MM.1S (cell line): ENCODE data around the gene UNC119.

Experiments used
- DNase-seq: peaks from one replicate; pipeline ENCODE4 v3.0.0-alpha.2; 2015
- H2AFZ ChIP-seq: fragments of 300-600 bp; sonication (generic); 2 replicates; pipeline ENCODE4 v1.6.0; 2016; ENCODE audit warnings: antibody characterized with exemption, low read length
- H3F3A ChIP-seq: fragments of 300-600 bp; sonication (generic); 2 replicates; pipeline ENCODE4 v1.6.1; 2016; ENCODE audit warnings: mild to moderate bottlenecking, antibody characterized with exemption, low read length, moderate library complexity, mixed read lengths; ENCODE audit not compliant: insufficient read depth
- H3K27ac ChIP-seq: fragments of 300-600 bp; sonication (generic); 2 replicates; pipeline ENCODE4 v1.5.1; 2016; ENCODE audit warnings: mild to moderate bottlenecking, low read length
- H3K27me3 ChIP-seq: fragments of 300-600 bp; sonication (generic); replicated peaks from 2 replicates; pipeline ENCODE4 v1.6.0; 2016; ENCODE audit warnings: low read length; ENCODE audit not compliant: insufficient read depth
- H3K36me3 ChIP-seq: fragments of 300-600 bp; sonication (generic); replicated peaks from 2 replicates; pipeline ENCODE4 v1.6.1; 2016; ENCODE audit warnings: mild to moderate bottlenecking, low read length, mixed read lengths; ENCODE audit not compliant: insufficient read depth
- H3K4me1 ChIP-seq: fragments of 300-600 bp; sonication (generic); 2 replicates; pipeline ENCODE4 v1.6.1; 2016; ENCODE audit warnings: low read length, mixed read lengths
- H3K4me2 ChIP-seq: fragments of 300-600 bp; sonication (generic); 2 replicates; pipeline ENCODE4 v1.6.0; 2016; ENCODE audit warnings: low read depth, low read length
- H3K4me3 ChIP-seq: fragments of 300-600 bp; sonication (generic); 2 replicates; pipeline ENCODE4 v1.5.1; 2016; ENCODE audit warnings: low read length, mixed read lengths
- H3K79me2 ChIP-seq: fragments of 300-600 bp; sonication (generic); 2 replicates; pipeline ENCODE4 v1.6.1; 2016; ENCODE audit warnings: mixed run types, low read length, mixed read lengths
- H3K9ac ChIP-seq: fragments of 300-600 bp; sonication (generic); 2 replicates; pipeline ENCODE4 v1.6.1; 2016; ENCODE audit warnings: low read length, mixed read lengths
- H3K9me2 ChIP-seq: fragments of 300-600 bp; sonication (generic); replicated peaks from 2 replicates; pipeline ENCODE4 v1.6.1; 2016; ENCODE audit warnings: mild to moderate bottlenecking, low read length, mixed read lengths; ENCODE audit not compliant: insufficient read depth
- H3K9me3 ChIP-seq: fragments of 300-600 bp; sonication (generic); replicated peaks from 2 replicates; pipeline ENCODE4 v1.6.1; 2016; ENCODE audit warnings: mild to moderate bottlenecking, low read length, mixed read lengths; ENCODE audit not compliant: insufficient read depth
- H4K20me1 ChIP-seq: fragments of 300-600 bp; sonication (generic); 2 replicates; pipeline ENCODE4 v1.6.1; 2016; ENCODE audit warnings: mild to moderate bottlenecking, low read length, moderate library complexity, mixed read lengths; ENCODE audit not compliant: insufficient read depth
- EZH2 ChIP-seq: fragments of 300-600 bp; sonication (generic); optimal IDR thresholded peaks from 2 replicates; pipeline ENCODE3; 2017; ENCODE audit warnings: low read depth, mild to moderate bottlenecking, antibody characterized with exemption, low read length, mixed read lengths
- EZH2phosphoT487 ChIP-seq: fragments of 300-600 bp; sonication (generic); IDR thresholded peaks from 2 replicates; pipeline ENCODE4 v1.6.1; 2018; ENCODE audit warnings: antibody characterized with exemption, low read length
- TF ChIP-seq, protein P1 (sequence below): fragments of 300-600 bp; sonication (generic); IDR thresholded peaks from 2 replicates; pipeline ENCODE4 v1.5.1; 2016; ENCODE audit warnings: antibody characterized with exemption, low read length, mixed read lengths

UNC119 gene

DNA sequence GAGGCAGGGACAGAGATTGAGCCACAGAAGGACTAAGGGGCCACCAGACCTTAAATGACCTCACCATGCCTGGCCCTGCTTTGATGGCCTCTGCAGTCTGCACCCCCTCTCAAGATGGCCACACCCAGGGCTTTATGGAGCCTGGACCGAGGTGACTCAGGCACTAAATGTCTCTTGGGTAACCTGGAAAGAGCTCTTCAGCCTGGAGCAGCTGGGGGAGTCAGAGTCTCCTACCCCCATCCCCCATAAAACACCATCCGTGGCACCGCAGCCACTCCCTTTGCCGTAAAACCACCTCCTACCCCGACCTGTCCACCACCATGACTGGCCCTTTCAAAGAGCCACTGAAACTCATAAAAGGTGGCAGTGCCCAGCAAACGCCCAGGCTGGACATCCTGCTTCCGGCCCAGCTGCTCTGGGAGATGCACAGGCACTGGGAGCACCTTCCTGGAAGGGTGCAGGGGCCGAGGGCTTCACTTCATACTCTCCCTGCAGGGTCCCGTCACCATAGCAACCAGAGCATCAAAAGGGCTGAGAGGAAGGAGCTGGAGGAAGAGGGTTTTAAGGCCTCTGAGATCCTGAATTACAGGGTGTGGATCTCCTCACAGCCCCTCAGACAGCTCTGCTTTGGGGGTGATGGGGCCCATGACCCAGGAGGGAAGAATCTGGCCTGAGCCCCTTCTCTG lies 24.0 kb downstream of the UNC119 start:
- Histone ChIP-seq H3K27ac (no peak overlapping the region), H3K27me3 (peaks cover 96% of the 10 kb centered on the region), H3K79me2 (no peaks in the 10 kb centered on the region), H4K20me1 (no peaks in the 10 kb centered on the region), H3K36me3 (no peaks in the 10 kb centered on the region), H3K4me1 (no peaks in the 10 kb centered on the region), H3F3A (no peaks in the 10 kb centered on the region), H3K4me2 (no peak overlapping the region), H3K9me3 (no peaks in the 10 kb centered on the region), H2AFZ (no peak overlapping the region), H3K9me2 (no peaks in the 10 kb centered on the region), H3K4me3 (no peak overlapping the region), H3K9ac (no peak overlapping the region)
- no peak for DNase-seq
- TF ChIP-seq EZH2phosphoT487 (no peak), EZH2 (no peak)
- TF ChIP-seq, protein P1, sequence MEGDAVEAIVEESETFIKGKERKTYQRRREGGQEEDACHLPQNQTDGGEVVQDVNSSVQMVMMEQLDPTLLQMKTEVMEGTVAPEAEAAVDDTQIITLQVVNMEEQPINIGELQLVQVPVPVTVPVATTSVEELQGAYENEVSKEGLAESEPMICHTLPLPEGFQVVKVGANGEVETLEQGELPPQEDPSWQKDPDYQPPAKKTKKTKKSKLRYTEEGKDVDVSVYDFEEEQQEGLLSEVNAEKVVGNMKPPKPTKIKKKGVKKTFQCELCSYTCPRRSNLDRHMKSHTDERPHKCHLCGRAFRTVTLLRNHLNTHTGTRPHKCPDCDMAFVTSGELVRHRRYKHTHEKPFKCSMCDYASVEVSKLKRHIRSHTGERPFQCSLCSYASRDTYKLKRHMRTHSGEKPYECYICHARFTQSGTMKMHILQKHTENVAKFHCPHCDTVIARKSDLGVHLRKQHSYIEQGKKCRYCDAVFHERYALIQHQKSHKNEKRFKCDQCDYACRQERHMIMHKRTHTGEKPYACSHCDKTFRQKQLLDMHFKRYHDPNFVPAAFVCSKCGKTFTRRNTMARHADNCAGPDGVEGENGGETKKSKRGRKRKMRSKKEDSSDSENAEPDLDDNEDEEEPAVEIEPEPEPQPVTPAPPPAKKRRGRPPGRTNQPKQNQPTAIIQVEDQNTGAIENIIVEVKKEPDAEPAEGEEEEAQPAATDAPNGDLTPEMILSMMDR: no peak

DNA sequence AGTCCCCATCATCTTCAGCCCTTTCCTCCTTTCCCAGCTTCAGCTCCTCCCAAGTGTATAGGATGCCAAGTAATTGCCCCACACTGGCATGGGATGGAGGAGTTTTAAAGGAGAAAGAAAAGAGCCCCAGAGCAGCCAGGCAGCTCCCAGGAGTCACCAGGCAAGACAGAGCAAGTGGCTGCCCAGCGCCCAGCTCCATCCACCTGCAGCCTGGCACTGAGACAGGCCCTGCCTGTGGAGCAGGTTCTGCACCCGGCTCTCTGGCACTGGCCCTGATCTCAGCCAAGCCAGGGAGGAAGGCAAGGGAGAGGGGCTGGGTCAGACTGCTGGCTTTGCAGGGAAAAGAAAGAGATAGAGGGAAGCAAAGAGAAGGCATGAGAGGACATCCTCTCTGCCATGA lies 24.6 kb downstream of the UNC119 start:
- H3K27ac ChIP-seq: no peak overlapping the region
- no peak overlapping the region for H3K4me3 ChIP-seq
- no peaks in the 10 kb centered on the region for H4K20me1 ChIP-seq
- peaks cover 96% of the 10 kb centered on the region for H3K27me3 ChIP-seq
- H3K36me3 ChIP-seq: no peaks in the 10 kb centered on the region
- no peak overlapping the region for H3K4me2 ChIP-seq
- TF ChIP-seq EZH2: no peak
- H3K9me3 ChIP-seq: no peaks in the 10 kb centered on the region
- H3K9ac ChIP-seq: no peak overlapping the region
- no peaks in the 10 kb centered on the region for H3F3A ChIP-seq
- H2AFZ ChIP-seq: no peak overlapping the region
- no peaks in the 10 kb centered on the region for H3K79me2 ChIP-seq
- H3K4me1 ChIP-seq: no peaks in the 10 kb centered on the region
- no peaks in the 10 kb centered on the region for H3K9me2 ChIP-seq
- no peak for DNase-seq

DNA sequence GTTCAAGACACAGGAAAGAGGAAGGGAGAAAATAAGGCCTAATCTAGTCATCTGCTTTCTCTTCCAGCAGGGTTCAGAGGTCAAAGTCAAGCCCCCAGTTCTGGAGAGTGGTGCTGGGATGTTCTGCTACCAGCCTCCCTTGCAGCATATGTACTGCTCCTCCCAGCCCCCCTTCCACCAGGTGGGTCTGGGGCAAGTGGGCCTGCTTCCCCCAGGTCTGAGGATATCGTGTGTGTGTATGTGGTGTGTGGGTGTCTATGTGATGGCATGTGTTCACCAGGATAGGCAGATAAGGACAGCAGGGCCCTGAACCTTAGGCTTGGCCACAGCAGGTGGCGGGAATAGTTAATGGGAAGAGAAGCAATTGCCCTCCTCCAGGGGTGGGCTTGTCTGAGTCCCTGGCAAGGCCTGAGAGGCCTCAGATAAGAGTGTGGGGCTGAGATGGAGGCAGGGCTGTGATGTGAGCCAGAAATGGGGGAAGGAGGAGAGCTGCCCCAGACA lies 25.2 kb downstream of the UNC119 start:
- Histone ChIP-seq H3K79me2 (no peaks in the 10 kb centered on the region), H2AFZ (no peak overlapping the region), H3K9me3 (no peaks in the 10 kb centered on the region), H3K4me2 (no peak overlapping the region), H4K20me1 (no peaks in the 10 kb centered on the region), H3K9ac (no peak overlapping the region), H3K4me1 (no peaks in the 10 kb centered on the region), H3K4me3 (no peak overlapping the region), H3F3A (no peaks in the 10 kb centered on the region), H3K27ac (no peak overlapping the region), H3K9me2 (no peaks in the 10 kb centered on the region), H3K27me3 (peaks cover 95% of the 10 kb centered on the region), H3K36me3 (no peaks in the 10 kb centered on the region)
- TF ChIP-seq EZH2phosphoT487 (no peak), EZH2 (no peak)
- TF ChIP-seq, protein P1: no peak
- DNase-seq: no peak

DNA sequence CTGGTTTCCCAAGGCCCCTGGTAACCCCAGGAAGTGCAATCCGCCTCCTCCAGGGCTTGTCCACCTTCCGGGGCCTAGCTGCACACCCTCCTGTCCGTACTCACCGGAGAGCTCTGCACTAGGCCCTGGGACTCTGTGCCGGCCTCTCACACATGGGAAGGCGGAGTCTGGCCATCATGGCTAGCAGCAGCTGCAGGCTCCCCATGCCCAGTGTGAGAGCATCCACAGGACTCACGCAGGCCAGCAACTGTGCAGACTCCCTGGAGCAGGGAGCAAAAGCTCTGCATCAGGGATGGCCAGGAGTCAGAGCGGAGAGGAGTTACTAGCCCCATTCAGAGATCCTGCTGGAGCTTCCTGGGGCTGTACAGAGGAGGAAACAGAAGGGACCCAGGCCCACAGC lies 26.0 kb downstream of the UNC119 start:
- H3K79me2 ChIP-seq: no peaks in the 10 kb centered on the region
- no peak for DNase-seq
- no peak overlapping the region for H3K4me3 ChIP-seq
- no peaks in the 10 kb centered on the region for H3F3A ChIP-seq
- no peaks in the 10 kb centered on the region for H3K9me2 ChIP-seq
- TF ChIP-seq, protein P1: no peak
- TF ChIP-seq EZH2phosphoT487: no peak
- no peak for TF ChIP-seq EZH2
- no peak overlapping the region for H2AFZ ChIP-seq
- H3K9me3 ChIP-seq: no peaks in the 10 kb centered on the region
- no peak overlapping the region for H3K4me2 ChIP-seq
- H3K4me1 ChIP-seq: no peaks in the 10 kb centered on the region
- H3K27ac ChIP-seq: no peak overlapping the region
- peaks cover 95% of the 10 kb centered on the region for H3K27me3 ChIP-seq
- no peak overlapping the region for H3K9ac ChIP-seq
- H3K36me3 ChIP-seq: no peaks in the 10 kb centered on the region
- no peaks in the 10 kb centered on the region for H4K20me1 ChIP-seq
